Prostate gland (tissue), 2 donors: ENCODE results near the gene MANBA.

Experiments used
- POLR2A ChIP-seq: fragments of 450-650 bp; IDR thresholded peaks from one replicate; pipeline ENCODE4 v1.6.1; 2016; ENCODE audit warnings: antibody characterized with exemption, mild to moderate bottlenecking
- POLR2AphosphoS5 ChIP-seq: sonication (generic); formaldehyde crosslinking; IDR thresholded peaks from one replicate; pipeline ENCODE4 v1.6.1; 2017; ENCODE audit warnings: antibody characterized with exemption
- TF ChIP-seq, protein P1 (sequence below), 4 experiments: fragments of 200-600 bp in 2 of 4; fragments of 450-650 bp in 2 of 4; sonication (generic) in 2 of 4; IDR thresholded peaks; 1 replicate in 3 of 4; 2 replicates in 1 of 4; pipeline ENCODE4 v1.5.1; 2016 to 2019; ENCODE audit warnings: antibody characterized with exemption in 4 of 4, mild to moderate bottlenecking in 2 of 4, moderate library complexity in 2 of 4

DNA sequence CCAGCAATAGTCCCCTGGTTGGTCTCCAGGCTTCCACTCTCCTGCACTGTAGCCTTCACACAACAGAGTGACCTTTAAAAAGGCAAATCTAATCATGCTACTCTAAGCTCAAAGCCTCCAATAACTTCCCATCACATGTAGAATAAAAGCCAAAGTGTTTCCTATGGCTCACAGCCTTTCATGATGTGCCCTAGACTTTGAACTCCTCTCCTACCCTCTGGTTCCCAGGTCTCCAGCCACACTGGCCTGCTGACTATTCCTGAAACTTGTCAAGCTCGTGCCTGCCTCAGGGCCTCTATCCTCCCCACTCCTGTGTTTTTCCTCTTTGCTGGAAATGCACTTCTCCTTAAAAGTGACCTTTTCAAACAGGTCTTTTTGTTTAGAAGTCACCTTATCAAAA, 3.1 kb downstream of the MANBA start:
- TF ChIP-seq, protein P1, sequence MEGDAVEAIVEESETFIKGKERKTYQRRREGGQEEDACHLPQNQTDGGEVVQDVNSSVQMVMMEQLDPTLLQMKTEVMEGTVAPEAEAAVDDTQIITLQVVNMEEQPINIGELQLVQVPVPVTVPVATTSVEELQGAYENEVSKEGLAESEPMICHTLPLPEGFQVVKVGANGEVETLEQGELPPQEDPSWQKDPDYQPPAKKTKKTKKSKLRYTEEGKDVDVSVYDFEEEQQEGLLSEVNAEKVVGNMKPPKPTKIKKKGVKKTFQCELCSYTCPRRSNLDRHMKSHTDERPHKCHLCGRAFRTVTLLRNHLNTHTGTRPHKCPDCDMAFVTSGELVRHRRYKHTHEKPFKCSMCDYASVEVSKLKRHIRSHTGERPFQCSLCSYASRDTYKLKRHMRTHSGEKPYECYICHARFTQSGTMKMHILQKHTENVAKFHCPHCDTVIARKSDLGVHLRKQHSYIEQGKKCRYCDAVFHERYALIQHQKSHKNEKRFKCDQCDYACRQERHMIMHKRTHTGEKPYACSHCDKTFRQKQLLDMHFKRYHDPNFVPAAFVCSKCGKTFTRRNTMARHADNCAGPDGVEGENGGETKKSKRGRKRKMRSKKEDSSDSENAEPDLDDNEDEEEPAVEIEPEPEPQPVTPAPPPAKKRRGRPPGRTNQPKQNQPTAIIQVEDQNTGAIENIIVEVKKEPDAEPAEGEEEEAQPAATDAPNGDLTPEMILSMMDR (IDR thresholded peaks at IDR 0.05), result no peak
- TF ChIP-seq POLR2AphosphoS5 (no peak), POLR2A (no peak)
